Hematopoietic multipotent progenitor cell treated with erythropoietin and hydrocortisone succinate and interleukin-3 and kit ligand, for 8 days (in vitro differentiated cells): ENCODE data around the gene TMEM178B.

ENCODE experiments used
- DNase-seq: peaks from one replicate; pipeline ENCODE4 v3.0.0-alpha.2; 2015

TMEM178B gene

DNA sequence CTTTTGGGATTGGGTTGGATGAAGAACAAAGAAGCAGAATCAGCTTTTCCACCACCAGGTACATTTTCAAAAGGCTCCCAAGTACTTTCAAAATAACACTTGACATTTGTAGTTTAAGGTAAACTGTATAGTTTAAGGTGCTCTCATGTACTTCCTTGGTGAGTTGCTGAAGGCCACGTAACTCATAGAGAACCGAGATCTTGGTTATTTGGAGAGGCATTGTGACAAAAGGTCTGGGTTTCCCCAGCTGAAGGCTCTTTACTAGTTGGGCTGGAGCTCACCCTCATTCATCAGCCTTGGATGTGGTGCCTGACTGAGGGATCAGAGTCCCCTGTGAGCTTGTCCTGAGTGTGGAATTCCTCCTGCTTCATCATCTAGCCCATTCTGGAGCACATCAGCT, 191.8 kb downstream of the TMEM178B start:
- DNase-seq, result no peak

DNA sequence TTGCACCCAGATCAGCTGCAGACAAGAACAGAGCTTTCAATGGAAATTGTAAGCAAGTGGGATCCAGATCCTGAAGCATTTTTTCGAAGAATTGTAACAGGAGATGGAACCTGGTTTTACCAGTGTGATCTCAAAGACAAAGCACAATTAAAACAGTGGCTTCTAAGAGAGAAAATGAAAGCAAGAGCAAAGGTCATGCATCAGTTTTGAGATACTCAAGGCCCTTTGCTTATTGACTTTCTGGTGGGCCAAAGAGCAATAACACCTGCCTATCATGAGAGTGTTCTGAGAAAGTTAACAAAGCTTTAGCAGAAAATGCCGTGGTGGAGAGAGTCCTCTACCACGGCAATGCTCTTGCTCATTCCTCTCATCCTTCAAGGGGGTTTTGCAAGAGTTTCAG, 194.8 kb downstream of the TMEM178B start:
- no peak for DNase-seq

DNA sequence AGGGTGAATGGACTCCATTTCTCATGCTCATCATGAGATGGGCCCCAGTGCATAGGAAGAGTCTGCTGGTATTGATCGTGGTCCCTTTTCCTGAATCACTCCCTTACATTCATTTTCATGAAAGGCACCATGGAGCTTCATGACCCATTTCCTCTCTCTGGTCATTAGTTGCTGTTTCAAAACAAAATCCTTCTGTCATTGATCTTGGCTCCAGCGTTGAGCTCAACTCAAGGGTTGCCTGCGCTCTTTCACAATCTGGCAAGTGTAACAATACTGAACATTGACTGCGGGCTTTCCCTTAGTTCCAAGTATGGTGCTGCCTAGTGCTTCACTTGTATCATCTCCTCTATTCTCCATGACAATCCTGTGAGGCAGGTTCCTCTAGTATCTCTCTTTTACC, 197.6 kb downstream of the TMEM178B start:
- DNase-seq, result no peak

DNA sequence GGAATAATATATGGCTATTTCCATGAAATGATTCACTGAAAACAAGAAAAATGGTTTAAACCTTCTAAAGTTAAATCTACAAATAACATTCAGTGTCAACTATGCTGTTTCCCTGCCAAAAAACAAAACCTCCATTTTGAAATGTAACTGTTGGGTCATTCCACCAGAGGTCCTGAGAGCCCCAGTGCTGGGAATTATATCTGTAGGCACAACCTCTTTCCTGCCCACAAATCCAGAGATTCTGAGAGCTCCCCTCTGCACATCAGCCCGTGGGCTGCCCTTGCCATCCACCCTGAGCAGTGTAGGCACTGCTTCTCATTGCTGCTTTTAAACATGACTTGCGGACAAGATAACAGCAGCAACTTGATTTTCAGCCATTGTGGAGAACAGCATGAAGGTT, 198.6 kb downstream of the TMEM178B start:
- no peak for DNase-seq

DNA sequence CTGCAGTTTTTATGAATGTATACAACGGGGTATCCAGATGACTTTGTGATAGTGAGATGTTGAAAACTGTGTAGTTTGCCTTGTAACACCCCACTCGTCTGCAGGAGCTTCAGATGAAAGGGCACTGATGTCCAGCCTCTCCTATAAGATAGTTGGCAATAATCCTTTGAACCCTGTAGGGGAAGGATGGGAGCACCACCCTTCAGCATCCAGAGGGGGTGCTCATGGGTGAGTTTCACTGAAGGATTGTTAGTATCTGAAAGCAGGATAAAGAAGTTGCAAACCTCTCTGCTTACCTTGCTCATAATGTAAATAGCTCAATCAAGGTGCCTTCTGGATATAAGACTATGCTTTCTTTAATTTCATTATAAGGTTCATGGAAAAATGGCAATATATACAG, 201.5 kb downstream of the TMEM178B start:
- DNase-seq, result no peak

DNA sequence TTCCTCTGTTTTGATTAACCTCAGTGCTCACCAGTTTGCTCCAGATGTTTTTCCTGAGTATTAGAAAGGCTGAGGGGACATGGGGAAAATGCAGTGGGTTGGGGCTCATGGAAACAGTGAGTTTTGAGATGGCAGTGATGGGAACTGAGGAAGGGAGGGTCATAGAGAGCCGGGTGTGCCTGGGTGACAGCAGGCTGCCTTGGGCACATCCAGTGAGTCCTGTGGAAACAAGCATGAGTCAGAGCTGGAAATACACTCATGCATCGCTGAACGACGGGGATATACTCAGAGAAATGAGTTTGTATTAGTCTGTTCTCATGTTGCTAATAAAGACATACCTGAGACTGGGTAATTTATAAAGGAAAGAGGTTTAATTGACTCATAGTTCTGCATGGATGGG, 202.2 kb downstream of the TMEM178B start:
- DNase-seq, result no peak

DNA sequence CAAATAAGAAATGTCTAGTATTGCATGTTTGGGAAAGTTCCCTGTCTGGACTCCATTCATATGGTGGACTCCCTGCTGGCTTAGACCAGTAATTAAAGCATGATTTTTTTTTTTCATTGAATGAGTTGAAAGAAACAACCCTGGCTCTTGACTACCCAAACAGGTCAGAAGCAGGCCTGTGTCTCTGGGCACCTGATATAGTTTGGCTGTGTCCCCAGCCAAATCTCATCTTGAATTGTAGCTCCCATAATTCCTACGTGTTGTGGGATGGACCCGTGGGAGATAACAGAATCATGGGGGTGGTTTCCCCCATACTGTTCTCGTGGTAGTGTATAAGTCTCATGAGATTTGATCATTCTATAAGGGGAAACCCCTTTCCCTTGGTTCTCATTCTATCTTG, 206.2 kb downstream of the TMEM178B start:
- DNase-seq, result no peak

DNA sequence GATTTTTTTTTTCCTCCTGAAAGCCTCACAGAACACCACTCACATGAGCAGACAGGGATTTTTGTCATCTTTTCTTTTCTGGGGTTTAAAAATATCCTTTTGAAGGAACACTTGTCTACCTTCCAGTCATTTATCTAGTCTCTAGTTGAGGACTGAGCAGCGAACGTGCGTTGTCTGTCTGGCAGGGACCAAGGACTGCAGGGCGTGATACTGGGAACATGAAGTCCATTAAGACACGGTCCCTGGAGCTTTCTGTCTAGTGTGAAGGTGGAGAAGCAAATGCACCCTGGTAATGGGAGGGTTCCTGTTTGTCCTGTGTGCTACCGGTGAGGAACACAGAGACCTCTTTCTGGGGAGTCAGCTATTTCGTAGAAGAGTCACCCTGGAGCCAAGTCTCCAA, 207.4 kb downstream of the TMEM178B start:
- no peak for DNase-seq

DNA sequence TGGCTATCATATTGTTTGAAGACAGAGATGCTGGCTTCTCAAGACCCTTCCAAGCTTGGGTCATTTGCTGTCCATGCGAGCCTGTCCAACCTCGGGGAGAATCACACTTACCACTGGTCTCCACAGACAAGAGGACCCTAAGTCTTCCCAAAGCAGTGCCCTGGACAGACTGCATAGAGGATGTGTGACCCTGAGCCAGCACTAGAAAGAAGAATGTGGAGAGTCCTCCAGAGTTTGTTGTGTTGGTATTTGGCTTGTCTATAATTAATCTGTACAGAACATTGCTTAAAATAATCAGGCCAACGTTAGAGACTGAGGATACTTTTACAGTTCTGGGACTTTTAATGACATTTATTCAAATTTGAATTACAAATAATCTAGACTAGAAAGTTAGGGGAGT, 212.7 kb downstream of the TMEM178B start:
- DNase-seq, result no peak

DNA sequence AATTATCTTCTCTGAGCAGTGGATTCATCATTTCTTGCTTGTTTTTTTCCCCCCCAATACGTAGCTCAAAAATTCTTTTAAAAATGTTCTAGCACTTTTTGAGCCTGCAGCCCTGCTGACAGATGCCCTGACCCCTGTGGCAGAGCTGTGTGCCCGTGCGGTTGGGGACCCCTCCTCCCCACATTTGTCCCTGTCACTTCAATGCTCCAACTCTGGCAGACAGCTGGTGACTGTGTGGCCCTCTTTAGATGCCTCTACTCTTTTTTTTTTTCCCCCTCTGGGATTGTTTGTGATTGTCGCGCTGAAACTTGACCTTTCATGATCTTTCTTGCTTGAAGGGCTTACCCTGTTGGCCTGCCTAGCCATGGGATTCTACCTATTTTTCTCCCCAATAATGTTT, 214.1 kb downstream of the TMEM178B start:
- DNase-seq, result no peak

DNA sequence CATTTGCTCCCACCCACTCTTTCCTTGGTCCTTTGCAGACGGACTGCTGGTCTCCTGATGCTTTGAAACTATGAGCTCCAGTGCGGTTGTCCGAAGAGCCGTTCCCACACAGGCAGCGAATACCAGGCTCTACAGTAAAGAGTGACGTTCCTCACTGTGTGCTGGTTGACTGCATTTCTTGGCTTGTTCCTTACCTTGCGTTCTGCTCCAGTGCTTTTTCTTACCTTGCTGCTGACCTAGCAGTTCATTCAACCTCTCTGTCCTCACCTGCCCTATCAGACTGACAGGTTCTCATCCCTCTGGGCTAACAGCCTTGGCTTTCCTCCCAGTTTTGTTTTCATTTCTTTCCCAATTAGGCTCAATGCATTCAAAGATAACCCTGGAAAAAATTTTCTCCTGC, 214.8 kb downstream of the TMEM178B start:
- DNase-seq, result no peak

DNA sequence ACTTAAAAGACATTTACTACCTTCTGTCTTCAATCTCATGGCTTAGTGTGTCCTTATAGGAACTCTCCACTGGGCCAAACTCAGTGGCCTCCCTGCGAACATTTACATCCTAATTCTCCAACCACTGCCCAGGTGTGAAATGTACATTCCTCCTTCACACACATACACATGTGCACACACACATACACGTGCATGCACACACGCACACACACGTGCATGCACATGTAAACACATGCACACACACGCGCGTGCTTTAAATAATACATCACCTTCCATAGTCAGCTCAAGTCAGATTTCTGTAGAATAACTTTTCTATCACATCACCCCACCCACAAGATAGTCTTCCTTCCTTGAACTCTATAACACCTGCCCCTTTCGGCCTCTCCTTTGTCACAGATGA, 216.5 kb downstream of the TMEM178B start:
- no peak for DNase-seq

DNA sequence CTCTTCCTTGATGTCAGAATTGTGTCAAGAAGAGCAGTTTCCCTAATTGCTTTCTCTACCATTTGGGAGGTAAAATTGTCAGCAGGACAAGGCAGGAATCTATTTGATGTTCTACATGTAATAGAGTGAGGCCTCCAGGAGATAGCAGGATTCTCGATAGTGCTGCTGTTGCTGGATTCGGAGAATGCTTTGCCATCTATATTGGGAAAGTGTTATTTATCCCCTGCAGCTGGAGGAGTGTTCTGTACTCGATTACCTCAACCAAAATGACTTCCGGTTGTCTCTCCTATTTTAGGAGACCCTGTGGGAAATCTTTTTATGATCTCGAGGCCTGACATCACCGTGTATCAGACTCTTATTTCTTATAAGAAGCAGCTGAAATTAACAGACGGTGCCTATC, 217.1 kb downstream of the TMEM178B start:
- no peak for DNase-seq

DNA sequence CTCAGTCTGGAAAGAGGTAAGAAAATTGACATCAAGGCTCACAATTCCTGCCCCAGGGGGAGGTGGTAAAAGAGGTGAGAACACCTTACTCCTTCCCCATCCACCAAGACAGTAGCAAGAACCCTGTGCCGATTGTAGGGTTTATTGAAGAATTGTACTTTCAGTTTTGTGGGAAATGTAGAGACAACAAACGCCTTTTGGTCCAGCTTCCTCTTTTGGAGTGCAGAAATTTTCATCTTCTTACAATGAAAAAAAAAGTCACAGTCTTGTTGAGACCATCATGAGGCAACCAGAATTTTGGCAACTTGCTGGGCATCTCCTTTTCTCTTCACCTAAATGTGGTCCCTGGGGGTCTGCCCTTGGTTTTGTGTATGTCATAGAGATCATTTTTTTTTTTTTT, 217.7 kb downstream of the TMEM178B start:
- DNase-seq, result no peak

DNA sequence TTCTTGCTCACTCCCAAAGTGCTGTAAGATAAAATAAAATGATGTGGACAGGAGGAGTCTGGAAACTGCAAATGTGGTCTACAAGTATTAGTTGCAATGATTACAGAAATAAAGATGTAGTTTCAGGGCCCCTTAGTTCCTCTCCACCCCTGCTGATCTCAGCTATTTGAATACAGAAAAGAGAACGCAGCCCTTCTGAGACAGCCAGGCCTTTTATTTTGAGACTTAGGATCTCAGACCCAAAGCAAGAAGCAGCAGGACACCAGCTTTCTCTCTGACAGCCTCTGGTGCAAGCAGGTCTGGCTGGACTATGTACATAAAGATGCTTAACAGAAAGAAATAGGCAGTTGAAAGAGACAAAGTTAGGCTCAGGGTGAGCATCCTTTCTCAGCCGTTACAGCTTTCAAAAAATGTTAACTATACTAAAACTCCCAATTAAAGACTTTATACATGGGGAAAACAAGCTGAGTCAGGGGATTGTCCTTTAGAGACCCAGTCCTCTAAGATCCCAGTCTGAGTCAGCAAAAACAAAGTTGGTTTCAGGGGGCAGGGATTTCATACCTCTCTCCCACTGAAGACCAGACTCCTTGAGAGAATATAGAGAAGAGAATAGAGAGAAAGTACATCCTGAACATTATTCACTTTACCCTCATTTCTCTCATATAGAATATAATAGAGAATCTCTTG, 220.4 kb downstream of the TMEM178B start:
- no peak for DNase-seq

DNA sequence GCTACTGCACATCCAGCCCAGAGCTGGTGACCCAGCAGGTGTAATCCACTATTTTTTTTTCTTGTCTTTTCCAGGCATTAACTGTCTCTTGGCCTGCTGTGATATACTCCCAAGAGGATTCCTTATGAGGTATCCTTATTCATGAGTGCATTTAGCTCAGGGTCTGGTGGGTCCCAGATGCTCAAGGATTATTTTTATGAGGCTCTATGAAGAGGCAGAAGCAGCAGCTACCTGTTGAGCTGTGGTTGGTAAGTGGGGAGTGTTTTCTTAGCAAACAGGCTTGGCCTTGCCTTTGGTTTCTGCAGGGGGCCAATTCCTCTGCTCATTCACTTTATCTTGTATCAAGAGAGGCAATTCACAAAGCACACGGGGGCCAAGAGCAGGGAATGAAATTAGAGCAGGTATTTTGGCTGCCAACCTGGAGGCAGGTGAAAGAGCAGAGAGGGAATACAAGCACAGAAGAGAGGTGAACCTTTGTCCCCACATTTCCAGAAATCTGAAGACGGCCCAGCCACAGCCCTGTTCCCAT, 221.6 kb downstream of the TMEM178B start:
- no peak for DNase-seq

DNA sequence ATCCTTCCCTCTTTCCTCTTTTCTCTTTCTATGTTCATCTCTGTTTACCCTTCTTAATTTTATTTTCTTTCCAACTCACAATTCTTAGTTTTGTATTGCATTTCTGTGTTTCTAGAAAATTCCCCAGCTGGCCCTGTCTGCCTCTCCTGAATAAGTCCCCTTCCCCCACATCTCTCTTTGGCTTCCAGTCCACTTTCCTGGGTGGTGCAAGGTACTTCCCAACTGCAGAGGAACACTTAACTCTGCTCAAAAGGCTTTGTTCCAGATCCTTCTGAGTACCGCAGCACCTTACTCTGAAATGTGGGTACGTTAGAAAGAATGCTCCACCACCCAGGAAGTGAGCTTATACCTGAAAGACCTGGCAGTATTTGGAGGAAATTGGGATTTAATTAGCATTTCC, 227.0 kb downstream of the TMEM178B start:
- no peak for DNase-seq

DNA sequence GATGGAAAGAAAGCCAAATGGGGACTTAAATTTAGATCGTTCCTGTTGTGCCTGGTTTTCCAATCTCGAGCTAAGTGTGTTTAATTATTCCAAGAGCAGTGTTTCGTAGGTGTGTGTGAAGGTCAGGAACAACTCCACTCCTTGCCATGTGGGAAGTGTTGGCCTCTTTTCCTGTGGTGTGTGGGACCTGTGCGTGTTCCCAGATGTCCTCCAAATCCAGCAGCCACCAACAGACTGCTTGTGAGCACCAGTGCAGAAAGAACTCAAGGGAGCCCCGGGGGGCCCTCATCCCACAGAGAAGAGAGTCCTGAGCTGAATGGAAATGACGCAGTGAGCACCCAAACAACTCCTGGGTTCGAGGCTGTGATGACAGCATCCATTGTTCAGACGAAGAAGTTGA, 227.7 kb downstream of the TMEM178B start:
- no peak for DNase-seq

DNA sequence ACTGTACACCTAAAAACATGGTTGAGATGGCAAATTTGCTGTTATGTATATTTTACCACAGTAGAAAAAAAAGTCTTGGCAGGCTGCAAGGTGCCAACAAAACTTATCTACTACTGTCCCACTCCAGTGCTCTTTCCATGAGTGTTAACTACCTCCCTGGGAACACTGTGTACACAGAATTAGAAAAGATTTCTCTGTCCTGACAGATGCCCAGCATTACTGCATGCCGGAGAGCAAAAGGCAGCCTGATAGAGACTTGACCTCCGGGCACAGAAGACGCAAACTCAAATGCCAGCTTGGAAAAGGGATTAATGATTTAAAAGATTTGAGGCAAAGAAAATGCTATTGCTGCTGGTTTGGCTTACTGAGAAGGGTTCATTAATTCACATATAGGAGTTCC, 228.8 kb downstream of the TMEM178B start:
- DNase-seq, result no peak

DNA sequence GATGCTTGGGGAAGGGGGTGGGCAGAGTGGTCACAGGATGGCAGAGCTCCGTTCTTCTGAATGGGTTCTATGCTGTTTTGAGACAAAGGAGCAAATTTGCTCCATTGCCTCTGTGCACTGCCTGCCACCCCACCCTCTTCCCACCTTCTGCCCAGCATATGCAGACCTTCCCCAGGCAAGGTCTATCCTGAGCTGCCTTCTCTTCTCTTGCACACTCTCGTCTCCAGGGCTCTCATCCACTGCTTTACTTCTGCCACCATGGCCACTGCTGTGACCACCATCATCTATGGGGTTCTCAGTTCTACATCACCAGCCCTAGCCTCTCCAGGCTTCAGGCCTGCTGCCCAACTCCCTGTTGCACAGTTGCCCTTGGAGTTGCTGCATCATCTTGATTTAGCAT, 230.4 kb downstream of the TMEM178B start:
- DNase-seq, result no peak

DNA sequence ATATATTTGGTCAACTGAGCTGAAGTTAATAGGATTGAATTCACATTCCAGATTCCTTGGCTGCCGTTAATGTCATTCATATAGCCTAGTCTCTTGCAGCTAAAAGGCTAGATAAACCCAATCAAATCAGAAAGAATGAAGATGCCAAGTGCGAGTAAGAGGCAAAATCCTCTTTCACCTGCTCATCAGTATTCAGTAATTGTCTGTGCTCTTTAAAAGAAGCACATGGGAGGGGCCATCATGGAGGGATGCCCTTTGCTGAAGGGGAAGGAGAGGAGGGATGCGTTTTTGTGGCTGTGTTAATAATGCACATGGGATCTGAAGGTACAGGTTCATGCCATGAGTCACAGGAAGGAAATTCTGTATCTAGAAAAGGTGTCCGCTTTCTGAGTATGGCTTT, 232.2 kb downstream of the TMEM178B start:
- no peak for DNase-seq

DNA sequence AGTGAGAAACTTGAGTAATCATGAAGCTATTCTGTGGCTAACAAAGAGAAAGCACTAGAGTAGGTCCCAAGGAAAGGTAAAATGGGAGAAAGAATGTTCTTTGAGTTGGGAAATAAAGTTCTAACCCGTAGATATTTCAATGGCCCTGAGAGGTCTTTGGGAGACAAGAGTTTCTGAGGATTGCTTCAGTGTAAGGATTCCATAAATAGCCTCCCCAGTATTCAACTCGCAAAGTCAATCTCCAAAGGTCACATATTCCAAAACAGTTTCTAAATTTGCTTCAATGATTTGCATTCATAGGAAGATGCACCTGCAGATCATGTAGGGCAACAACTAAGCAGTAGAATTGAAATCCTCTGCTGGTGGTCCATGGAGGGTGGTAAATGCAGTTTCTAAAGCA, 238.5 kb downstream of the TMEM178B start:
- no peak for DNase-seq

DNA sequence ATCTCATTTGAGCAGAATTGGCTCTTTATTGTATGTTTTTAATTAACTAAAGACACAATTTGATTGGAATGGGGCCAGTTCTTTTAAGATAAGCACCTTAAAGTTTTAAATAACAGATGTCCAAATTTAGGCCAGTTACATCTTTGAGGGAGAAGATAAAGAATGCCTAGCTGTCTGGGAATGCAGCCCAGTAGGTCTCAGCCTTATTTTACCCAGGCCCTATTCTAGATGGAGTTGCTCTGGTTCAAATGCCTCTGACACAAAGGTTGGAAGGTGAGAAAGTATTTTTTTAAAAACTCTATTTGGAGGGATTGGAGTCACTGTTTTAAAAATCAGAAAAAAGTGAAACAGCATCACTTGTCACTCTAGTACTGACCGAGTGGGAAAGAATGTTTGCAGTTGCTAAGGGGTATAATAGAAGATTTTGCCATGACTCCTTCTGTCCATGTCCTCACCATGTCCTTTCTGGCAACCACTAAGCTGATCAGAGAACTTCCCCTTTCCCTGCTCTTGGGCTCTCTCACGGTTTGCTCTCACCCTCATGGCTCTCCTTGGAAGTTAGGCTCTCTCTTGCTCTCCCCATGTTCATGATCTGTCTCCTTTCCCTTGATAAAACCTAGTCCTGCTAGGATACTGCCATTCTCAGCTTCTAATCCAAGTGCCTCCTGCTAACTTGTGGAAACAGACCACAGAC, 239.1 kb downstream of the TMEM178B start:
- no peak for DNase-seq

DNA sequence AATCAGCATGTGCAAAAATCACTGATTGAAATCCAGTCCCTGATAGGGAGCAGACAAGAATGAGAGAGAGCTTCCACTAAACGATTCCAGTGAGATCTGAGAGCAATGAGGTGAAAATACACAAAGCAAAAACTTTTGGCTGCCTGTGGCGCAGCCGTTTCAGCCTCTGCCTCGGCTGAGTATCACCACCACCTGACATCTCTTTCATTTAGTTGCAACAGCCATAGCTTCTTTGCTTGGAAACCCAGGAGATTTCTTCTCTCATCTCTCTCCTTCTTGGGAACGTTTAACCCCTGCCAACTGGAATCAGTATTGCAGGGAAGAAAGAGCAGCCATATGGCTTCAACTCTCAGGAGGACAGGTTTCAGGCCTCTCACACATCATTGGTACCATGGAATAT, 240.0 kb downstream of the TMEM178B start:
- DNase-seq, result no peak

DNA sequence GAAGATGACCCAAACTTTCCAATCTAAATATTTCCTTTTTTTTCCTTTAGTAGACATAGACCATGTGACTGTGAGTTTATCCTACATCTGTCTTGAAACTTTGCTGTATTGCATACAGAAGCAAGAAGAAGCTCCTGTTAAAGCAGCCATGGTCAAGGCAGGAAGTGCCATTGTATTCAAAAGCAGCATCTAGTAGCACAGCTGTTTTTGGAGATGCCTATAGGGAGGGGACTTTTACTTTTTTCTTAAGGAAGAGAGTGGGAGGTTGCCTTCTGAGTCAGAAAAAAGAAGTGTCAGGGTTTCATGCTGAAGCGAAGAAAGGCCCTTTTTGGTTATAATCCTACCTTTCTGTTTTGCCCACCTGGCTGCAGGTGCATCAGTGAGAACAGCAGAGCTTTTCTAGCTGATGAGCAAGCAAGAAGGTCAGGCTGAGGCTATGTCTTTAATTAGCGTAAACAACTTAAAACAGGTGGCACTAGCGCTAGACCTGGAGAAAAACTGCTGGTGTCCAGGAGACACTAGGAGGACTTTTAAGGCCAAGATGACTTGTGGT, 243.2 kb downstream of the TMEM178B start:
- no peak for DNase-seq
